Measurements from ENCODE around the gene RSAD1.
A peak's percentile ranks its signal among the peaks of the same experiment; 100 is the strongest.

RSAD1 gene

GRCh38 chr17:50502301-50502990, 23.8 kb downstream of the RSAD1 start:
- no peak overlapping the region for H3K4me3 Mint-ChIP-seq
- no peaks in the 10 kb centered on the region for H3K4me1 Mint-ChIP-seq
- no peaks in the 10 kb centered on the region for H3K36me3 Mint-ChIP-seq
- no peak for ATAC-seq (ENCODE audit: low read depth)
- H3K9me3 Mint-ChIP-seq, result no peaks in the 10 kb centered on the region
- H3K27me3 Mint-ChIP-seq, result peaks cover 2% of the 10 kb centered on the region
- no peak for DNase-seq (ENCODE audit: low spot score in 2 of 2)
- no peak overlapping the region for H3K27ac Mint-ChIP-seq

GRCh38 chr17:50505591-50506130, 27.0 kb downstream of the RSAD1 start:
- no peak overlapping the region for H3K4me3 Mint-ChIP-seq
- no peak overlapping the region for H3K27ac Mint-ChIP-seq
- H3K4me1 Mint-ChIP-seq, result peaks cover 7% of the 10 kb centered on the region
- H3K27me3 Mint-ChIP-seq, result peaks cover 2% of the 10 kb centered on the region
- ATAC-seq (ENCODE audit: low read depth) (no peak), DNase-seq (ENCODE audit: low spot score in 2 of 2) (no peak)
- H3K36me3 Mint-ChIP-seq, result no peaks in the 10 kb centered on the region
- H3K9me3 Mint-ChIP-seq, result no peaks in the 10 kb centered on the region

DNA sequence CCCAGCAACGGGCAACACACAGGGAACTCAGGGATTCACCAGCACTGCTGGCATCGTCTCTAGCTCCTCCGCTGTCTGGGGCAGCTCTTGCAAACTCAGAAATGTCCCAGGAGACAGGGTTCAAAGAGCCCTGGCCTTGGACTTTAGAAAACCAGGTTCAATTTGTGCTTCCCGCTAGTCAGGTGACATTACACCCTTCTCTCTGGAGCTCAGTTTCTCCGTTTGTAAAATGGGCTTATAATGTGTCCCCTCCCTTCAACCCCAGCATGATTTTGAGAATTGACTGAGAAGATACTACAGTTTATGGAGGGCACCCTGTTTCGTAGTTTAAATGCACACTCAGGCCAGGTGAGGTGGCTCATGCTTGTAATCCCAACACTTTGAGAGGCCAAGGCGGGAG, 27.6 kb downstream of the RSAD1 start:
- H3K4me1 Mint-ChIP-seq, result peaks cover 7% of the 10 kb centered on the region
- peaks cover 2% of the 10 kb centered on the region for H3K27me3 Mint-ChIP-seq
- ATAC-seq (ENCODE audit: low read depth) (no peak), DNase-seq (ENCODE audit: low spot score in 2 of 2) (no peak)
- no peak overlapping the region for H3K27ac Mint-ChIP-seq
- no peak overlapping the region for H3K4me3 Mint-ChIP-seq
- no peaks in the 10 kb centered on the region for H3K36me3 Mint-ChIP-seq
- H3K9me3 Mint-ChIP-seq, result no peaks in the 10 kb centered on the region

- H3K4me3 Mint-ChIP-seq, result peak within 1 kb of the TSS; percentile 88
- H3K36me3 Mint-ChIP-seq, result no peaks in the 10 kb centered on the region
- H3K9me3 Mint-ChIP-seq, result no peaks in the 10 kb centered on the region
- DNase-seq (ENCODE audit: low spot score in 2 of 2), result peak; percentile 71
- H3K4me1 Mint-ChIP-seq, result peaks cover 12% of the 10 kb centered on the region
- H3K27ac Mint-ChIP-seq, result peak within 1 kb of the TSS; percentile 77
- peak; percentile 88 for ATAC-seq (ENCODE audit: low read depth)
- H3K27me3 Mint-ChIP-seq, result peaks cover 9% of the 10 kb centered on the region
These were observed 29.4 kb downstream of the RSAD1 start, which contains the start of gene MYCBPAP for GRCh38 chr17:50507871-50508572. TSS of gene MYCBPAP (plus strand) at chr17:50508439. CDS start at chr17:50508675, 236 bp downstream.

DNA sequence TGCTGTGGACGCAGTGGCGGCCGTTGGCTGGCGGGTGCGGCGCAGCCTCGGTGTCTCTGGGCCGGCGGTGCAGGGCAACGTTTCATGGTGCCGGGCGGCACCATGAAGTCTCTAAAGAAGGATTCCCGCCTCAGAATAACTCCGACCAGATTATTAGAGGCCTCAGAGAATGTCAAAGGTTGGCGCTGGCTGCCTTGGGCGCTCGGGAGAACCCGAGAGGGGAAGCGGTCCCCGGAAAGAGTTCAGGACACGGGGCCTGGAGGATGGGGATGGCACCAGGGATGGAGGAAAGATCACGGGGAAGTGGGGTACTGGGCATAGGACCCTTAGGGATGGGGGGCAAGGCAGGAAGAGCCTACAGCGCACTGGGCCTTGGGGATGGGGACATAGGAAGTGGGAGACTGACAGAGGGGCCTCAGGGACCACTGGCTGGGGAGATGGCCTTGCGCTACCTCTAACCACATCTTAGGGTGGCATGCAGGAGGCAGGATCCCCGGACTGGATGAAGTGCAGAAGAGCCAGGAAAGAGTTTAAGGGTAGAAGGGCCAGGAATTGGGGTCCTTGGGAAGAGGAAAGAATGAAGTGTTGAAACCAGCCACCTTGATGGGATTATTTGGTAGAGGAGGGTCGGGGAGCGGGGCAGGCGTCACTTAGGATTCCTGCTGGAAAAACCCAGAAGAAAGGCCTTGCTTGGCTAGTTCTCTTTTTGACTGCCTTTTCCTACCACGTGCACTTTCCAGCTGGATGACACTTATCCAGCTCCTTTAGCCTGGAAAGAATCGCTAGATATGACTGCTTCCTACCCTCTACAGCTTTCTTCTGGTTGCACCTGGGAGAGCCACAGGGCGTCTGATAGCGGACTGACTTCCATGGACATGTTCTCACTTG, 30.2 kb downstream of the RSAD1 start:
- Mint-ChIP-seq H3K36me3 (no peaks in the 10 kb centered on the region), H3K4me1 (peaks cover 12% of the 10 kb centered on the region), H3K27me3 (peaks cover 7% of the 10 kb centered on the region), H3K27ac (no peak overlapping the region), H3K4me3 (peak overlapping the region; percentile 88), H3K9me3 (no peaks in the 10 kb centered on the region)
- DNase-seq (ENCODE audit: low spot score in 2 of 2) (no peak), ATAC-seq (ENCODE audit: low read depth) (no peak)

GRCh38 chr17:50511058-50511457, 32.4 kb downstream of the RSAD1 start:
- peaks cover 7% of the 10 kb centered on the region for H3K27me3 Mint-ChIP-seq
- no peaks in the 10 kb centered on the region for H3K36me3 Mint-ChIP-seq
- no peaks in the 10 kb centered on the region for H3K9me3 Mint-ChIP-seq
- no peak overlapping the region for H3K4me3 Mint-ChIP-seq
- peaks cover 12% of the 10 kb centered on the region for H3K4me1 Mint-ChIP-seq
- H3K27ac Mint-ChIP-seq, result no peak overlapping the region
- ATAC-seq (ENCODE audit: low read depth), result peak; percentile 21
- DNase-seq (ENCODE audit: low spot score in 2 of 2), result no peak

- H3K36me3 Mint-ChIP-seq, result no peaks in the 10 kb centered on the region
- H3K4me1 Mint-ChIP-seq, result peaks cover 10% of the 10 kb centered on the region
- H3K27me3 Mint-ChIP-seq, result peaks cover 7% of the 10 kb centered on the region
- no peak for ATAC-seq (ENCODE audit: low read depth)
- no peaks in the 10 kb centered on the region for H3K9me3 Mint-ChIP-seq
- no peak overlapping the region for H3K4me3 Mint-ChIP-seq
- no peak overlapping the region for H3K27ac Mint-ChIP-seq
- no peak for DNase-seq (ENCODE audit: low spot score in 2 of 2)
These were observed 34.8 kb downstream of the RSAD1 start for GRCh38 chr17:50513495-50513894.

DNA sequence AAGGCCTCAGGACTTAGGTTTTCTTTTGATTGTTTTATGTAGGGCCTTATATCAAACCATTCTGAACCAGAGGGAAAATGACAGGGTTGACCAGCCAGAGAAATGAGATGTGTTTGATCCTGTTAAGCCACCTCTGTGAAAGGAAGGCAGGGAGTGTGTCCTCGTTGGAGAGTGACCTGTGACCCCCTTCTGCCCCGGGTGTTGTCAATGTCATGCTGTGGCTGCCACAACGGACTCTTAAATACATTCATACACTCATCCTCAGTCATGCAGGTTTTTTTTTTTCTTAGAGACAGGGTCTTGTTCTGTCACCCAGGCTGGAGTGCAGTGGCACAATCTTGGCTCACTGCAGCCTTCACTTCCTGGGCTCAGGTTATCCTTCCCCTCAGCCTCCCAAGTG, 35.7 kb downstream of the RSAD1 start:
- H3K9me3 Mint-ChIP-seq, result no peaks in the 10 kb centered on the region
- no peak overlapping the region for H3K4me3 Mint-ChIP-seq
- no peak for ATAC-seq (ENCODE audit: low read depth)
- no peaks in the 10 kb centered on the region for H3K36me3 Mint-ChIP-seq
- no peak for DNase-seq (ENCODE audit: low spot score in 2 of 2)
- H3K4me1 Mint-ChIP-seq, result peaks cover 5% of the 10 kb centered on the region
- H3K27me3 Mint-ChIP-seq, result peaks cover 7% of the 10 kb centered on the region
- no peak overlapping the region for H3K27ac Mint-ChIP-seq

- ATAC-seq (ENCODE audit: low read depth), result no peak
- Mint-ChIP-seq H3K27ac (no peak overlapping the region), H3K36me3 (no peaks in the 10 kb centered on the region), H3K9me3 (no peaks in the 10 kb centered on the region), H3K27me3 (peaks cover 7% of the 10 kb centered on the region), H3K4me3 (no peak overlapping the region), H3K4me1 (peaks cover 5% of the 10 kb centered on the region)
- no peak for DNase-seq (ENCODE audit: low spot score in 2 of 2)
These were observed 36.5 kb downstream of the RSAD1 start for GRCh38 chr17:50514936-50515702.

DNA sequence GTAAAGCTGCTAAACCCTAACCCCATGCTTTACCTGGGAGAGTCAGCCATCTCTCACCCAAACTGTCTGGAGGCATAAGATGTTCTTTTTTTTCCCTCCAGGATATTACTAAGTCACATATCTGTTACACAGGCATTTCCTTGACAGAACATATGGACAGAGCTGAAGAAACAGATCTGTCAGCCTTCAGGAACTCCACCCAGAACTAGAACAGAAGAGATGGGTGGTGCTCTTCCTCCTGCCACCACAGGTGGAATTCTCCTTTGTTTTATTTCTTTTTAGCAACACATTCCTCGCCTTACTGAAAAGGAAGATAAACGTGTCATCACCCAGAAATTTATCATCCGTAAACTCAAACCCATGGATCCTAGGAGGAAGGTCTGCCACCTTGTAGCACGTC, 38.4 kb downstream of the RSAD1 start:
- Mint-ChIP-seq H3K27me3 (peaks cover 5% of the 10 kb centered on the region), H3K4me3 (no peak overlapping the region), H3K4me1 (no peaks in the 10 kb centered on the region), H3K27ac (no peak overlapping the region), H3K36me3 (no peaks in the 10 kb centered on the region), H3K9me3 (no peaks in the 10 kb centered on the region)
- DNase-seq (ENCODE audit: low spot score in 2 of 2) (no peak), ATAC-seq (ENCODE audit: low read depth) (no peak)

- H3K27me3 Mint-ChIP-seq, result peaks cover 1% of the 10 kb centered on the region
- ATAC-seq (ENCODE audit: low read depth) (no peak), DNase-seq (ENCODE audit: low spot score in 2 of 2) (no peak)
- H3K9me3 Mint-ChIP-seq, result no peaks in the 10 kb centered on the region
- H3K36me3 Mint-ChIP-seq, result no peaks in the 10 kb centered on the region
- no peak overlapping the region for H3K27ac Mint-ChIP-seq
- H3K4me3 Mint-ChIP-seq, result no peak overlapping the region
- no peaks in the 10 kb centered on the region for H3K4me1 Mint-ChIP-seq
These were observed 39.1 kb downstream of the RSAD1 start for GRCh38 chr17:50517504-50518383.

- DNase-seq (ENCODE audit: low spot score in 2 of 2), result no peak
- Mint-ChIP-seq H3K27me3 (peaks cover 1% of the 10 kb centered on the region), H3K36me3 (no peaks in the 10 kb centered on the region), H3K27ac (no peak overlapping the region), H3K9me3 (no peaks in the 10 kb centered on the region), H3K4me1 (no peaks in the 10 kb centered on the region), H3K4me3 (no peak overlapping the region)
- no peak for ATAC-seq (ENCODE audit: low read depth)
These were observed 39.8 kb downstream of the RSAD1 start for GRCh38 chr17:50518384-50519023.

Data from memory B cell (primary cell).